CD14-positive monocyte (primary cell): ENCODE results near the gene CCDC32. TPM values are rescaled to one million over a fixed set of nuclear protein-coding genes. Genes with fewer than 3 reads are reported as not detected.
"Not testable (repeated sequence)": the region's sequence is repeated elsewhere in the genome, so short reads cannot be mapped to it uniquely, and the experiment has no call there.

ENCODE experiments used
- DNase-seq, 3 donors: peaks; one replicate each; pipeline ENCODE4 v3.0.0-alpha.2; 2011 to 2022
- H2AFZ ChIP-seq: 2 replicates; pipeline ENCODE4 v1.6.0; 2012; ENCODE audit warnings: mild to moderate bottlenecking, low read depth, low read length, inconsistent platforms; ENCODE audit not compliant: insufficient read depth, poor library complexity, severe bottlenecking
- H3K27ac ChIP-seq, 2 donors: 1 replicate in 1 of 2; 2 replicates in 1 of 2; pipeline ENCODE4 v1.5.1; 2012 to 2013; ENCODE audit warnings: low read length in 2 of 2, control low read depth in 1 of 2, inconsistent platforms in 1 of 2, low read depth in 1 of 2, mild to moderate bottlenecking in 1 of 2
- H3K27me3 ChIP-seq, 2 donors: one replicate each; pipeline versions ENCODE4 v1.6.0 to v1.6.1; 2011 to 2013; ENCODE audit warnings: low read length in 2 of 2; ENCODE audit not compliant: control insufficient read depth in 2 of 2, insufficient read depth in 2 of 2
- H3K36me3 ChIP-seq, 2 donors: replicated peaks in 1 of 2; 1 replicate in 1 of 2; 2 replicates in 1 of 2; pipeline versions ENCODE4 v1.5.1 to v1.6.1; 2012 to 2013; ENCODE audit warnings: low read length in 2 of 2, control low read depth in 1 of 2, inconsistent platforms in 1 of 2, mild to moderate bottlenecking in 1 of 2; ENCODE audit not compliant: insufficient read depth in 2 of 2, control insufficient read depth in 1 of 2
- H3K4me1 ChIP-seq, 2 donors: 1 replicate in 1 of 2; 2 replicates in 1 of 2; pipeline versions ENCODE4 v1.5.1 to v1.6.1; 2012 to 2013; ENCODE audit warnings: low read length in 2 of 2, control low read depth in 1 of 2, inconsistent platforms in 1 of 2, mild to moderate bottlenecking in 1 of 2, moderate library complexity in 1 of 2; ENCODE audit not compliant: insufficient read depth in 2 of 2, control insufficient read depth in 1 of 2
- H3K4me2 ChIP-seq: replicated peaks from 2 replicates; pipeline ENCODE3; 2012; ENCODE audit warnings: low read length, moderate library complexity, mild to moderate bottlenecking; ENCODE audit not compliant: poor library complexity, severe bottlenecking; ENCODE audit errors: extremely low read depth
- H3K4me3 ChIP-seq, 3 experiments: fragments of 200-600 bp in 1 of 3; sonication (generic) in 1 of 3; replicated peaks in 1 of 3; 1 replicate in 2 of 3; 2 replicates in 1 of 3; pipeline ENCODE4 v1.5.1; 2011 to 2013; ENCODE audit warnings: low read length in 3 of 3, mild to moderate bottlenecking in 3 of 3, control low read depth in 2 of 3, low read depth in 2 of 3, inconsistent platforms in 1 of 3, moderate library complexity in 1 of 3
- H3K79me2 ChIP-seq: 2 replicates; pipeline ENCODE4 v1.6.0; 2012; ENCODE audit warnings: mild to moderate bottlenecking, control low read depth, inconsistent platforms, low read length, moderate library complexity; ENCODE audit not compliant: insufficient read depth
- H3K9ac ChIP-seq: 2 replicates; pipeline ENCODE4 v1.6.0; 2017; ENCODE audit warnings: low read length, mild to moderate bottlenecking; ENCODE audit not compliant: insufficient read depth, poor library complexity, severe bottlenecking
- H3K9me3 ChIP-seq, 2 donors: replicated peaks in 1 of 2; 1 replicate in 1 of 2; 2 replicates in 1 of 2; pipeline versions ENCODE4 v1.5.1 to v1.6.1; 2012 to 2013; ENCODE audit warnings: low read length in 2 of 2, control low read depth in 1 of 2; ENCODE audit not compliant: control insufficient read depth in 1 of 2, insufficient read depth in 1 of 2
- H4K20me1 ChIP-seq: 2 replicates; pipeline ENCODE4 v1.6.0; 2012; ENCODE audit warnings: mild to moderate bottlenecking, low read length, control low read depth, moderate library complexity; ENCODE audit not compliant: insufficient read depth
- H3K27ac Mint-ChIP-seq, 7 donors: one replicate each; pipeline ENCODE4 v1.8.0; 2020; ENCODE audit warnings: mild to moderate bottlenecking in 7 of 7, mixed read lengths in 7 of 7, moderate library complexity in 6 of 7, inconsistent platforms in 2 of 7
- H3K27me3 Mint-ChIP-seq, 3 donors: one replicate each; pipeline ENCODE4 v1.8.0; 2021 to 2022; ENCODE audit warnings: low read depth in 3 of 3, mild to moderate bottlenecking in 3 of 3, mixed read lengths in 3 of 3, moderate library complexity in 3 of 3, inconsistent platforms in 1 of 3
- H3K36me3 Mint-ChIP-seq, 2 donors: one replicate each; pipeline ENCODE4 v1.8.0; 2020; ENCODE audit warnings: mixed read lengths in 2 of 2, inconsistent platforms in 1 of 2, mild to moderate bottlenecking in 1 of 2
- H3K4me1 Mint-ChIP-seq: one replicate; pipeline ENCODE4 v1.8.0; 2020; ENCODE audit warnings: mild to moderate bottlenecking, mixed read lengths
- H3K4me3 Mint-ChIP-seq, 2 donors: one replicate each; pipeline ENCODE4 v1.8.0; 2020; ENCODE audit warnings: mild to moderate bottlenecking in 2 of 2, mixed read lengths in 2 of 2, moderate library complexity in 1 of 2
- H3K9me3 Mint-ChIP-seq, 7 donors: one replicate each; pipeline ENCODE4 v1.8.0; 2020 to 2022; ENCODE audit warnings: mixed read lengths in 7 of 7, mild to moderate bottlenecking in 6 of 7, moderate library complexity in 6 of 7, inconsistent platforms in 2 of 7
- WGBS: methylation state at CpG from one replicate; pipeline ENCODE4 v1.1.5; 2013; ENCODE audit warnings: missing lambda C conversion rate; ENCODE audit not compliant: insufficient coverage; 5-methylcytosine and 5-hydroxymethylcytosine counted together
- intact Hi-C, 2 donors: fragments of 100-400 bp; cut with micrococcal nuclease; formaldehyde crosslinking; loops; one replicate each; pipeline versions ENCODE4 v1.15.0 to v1.15.1; 2023
- polyA plus RNA-seq, 3 donors: library from polyadenylated mRNA; depleted of rRNA in 1 of 3; unstranded in 2 of 3; stranded (reverse) in 1 of 3; fragments of 300-500 nt in 2 of 3; fragments of >200 nt in 1 of 3; fragmentation: Illumina TruSeq in 2 of 3; gene quantifications; 1 replicate in 2 of 3; 2 replicates in 1 of 3; pipeline ENCODE4 v1.2.3, GENCODE V29; 2012 to 2021
- TF ChIP-seq, protein P1 (sequence below): fragments of 200-600 bp; IDR thresholded peaks from one replicate; pipeline ENCODE4 v1.8.0; 2022; ENCODE audit warnings: antibody characterized with exemption, mild to moderate bottlenecking

The CCDC32 gene
- polyA plus RNA-seq, 3 donors = 7.5 to 37.3 (median 30.8) TPM

DNA sequence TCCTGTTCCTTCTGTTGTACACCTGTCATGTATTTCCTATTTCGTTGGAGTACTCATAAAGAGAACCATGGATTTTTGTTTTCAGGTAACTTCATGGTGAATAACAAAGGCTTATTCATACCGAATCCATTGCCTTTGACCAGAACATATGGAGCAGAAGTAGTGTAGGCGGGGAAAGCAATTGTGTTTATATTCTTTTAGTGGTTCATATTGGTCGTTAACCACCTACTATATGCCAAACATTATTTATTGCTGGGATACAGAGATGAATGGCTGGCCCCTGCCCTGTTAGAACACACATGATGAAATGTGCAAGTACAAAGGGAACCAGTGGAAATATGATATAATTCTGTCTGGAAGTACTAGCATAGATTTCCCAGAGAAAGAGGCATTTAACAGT lies 14.1 kb upstream of the CCDC32 start:
- Histone ChIP-seq H3K4me2 (no peak overlapping the region), H3K4me3 (no peak overlapping the region), H3K4me1 (no peaks in the 10 kb centered on the region), H3K9ac (no peak overlapping the region), H3K79me2 (no peaks in the 10 kb centered on the region), H3K9me3 (peaks cover 0 to 5% of the 10 kb centered on the region in 2 donors), H3K27me3 (no peaks in the 10 kb centered on the region), H4K20me1 (no peaks in the 10 kb centered on the region), H2AFZ (no peak overlapping the region), H3K36me3 (peaks cover 7 to 16% of the 10 kb centered on the region in 2 donors), H3K27ac (no peak overlapping the region)
- H3K36me3 Mint-ChIP-seq = peaks cover 8 to 18% of the 10 kb centered on the region in 2 donors
- H3K4me3 Mint-ChIP-seq = no peak overlapping the region
- TF ChIP-seq, protein P1, sequence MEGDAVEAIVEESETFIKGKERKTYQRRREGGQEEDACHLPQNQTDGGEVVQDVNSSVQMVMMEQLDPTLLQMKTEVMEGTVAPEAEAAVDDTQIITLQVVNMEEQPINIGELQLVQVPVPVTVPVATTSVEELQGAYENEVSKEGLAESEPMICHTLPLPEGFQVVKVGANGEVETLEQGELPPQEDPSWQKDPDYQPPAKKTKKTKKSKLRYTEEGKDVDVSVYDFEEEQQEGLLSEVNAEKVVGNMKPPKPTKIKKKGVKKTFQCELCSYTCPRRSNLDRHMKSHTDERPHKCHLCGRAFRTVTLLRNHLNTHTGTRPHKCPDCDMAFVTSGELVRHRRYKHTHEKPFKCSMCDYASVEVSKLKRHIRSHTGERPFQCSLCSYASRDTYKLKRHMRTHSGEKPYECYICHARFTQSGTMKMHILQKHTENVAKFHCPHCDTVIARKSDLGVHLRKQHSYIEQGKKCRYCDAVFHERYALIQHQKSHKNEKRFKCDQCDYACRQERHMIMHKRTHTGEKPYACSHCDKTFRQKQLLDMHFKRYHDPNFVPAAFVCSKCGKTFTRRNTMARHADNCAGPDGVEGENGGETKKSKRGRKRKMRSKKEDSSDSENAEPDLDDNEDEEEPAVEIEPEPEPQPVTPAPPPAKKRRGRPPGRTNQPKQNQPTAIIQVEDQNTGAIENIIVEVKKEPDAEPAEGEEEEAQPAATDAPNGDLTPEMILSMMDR = no peak
- H3K9me3 Mint-ChIP-seq = peaks cover 2 to 16% (median 9%) of the 10 kb centered on the region in 7 donors
- peaks cover 3% of the 10 kb centered on the region for H3K4me1 Mint-ChIP-seq
- no CpG with 5 or more reads among the region's 4 CpGs for WGBS
- DNase-seq = no peak
- H3K27ac Mint-ChIP-seq = peak overlapping the region in 1 of 7 donors; percentile 47
- peaks cover 0 to 4% (median 2%) of the 10 kb centered on the region in 3 donors for H3K27me3 Mint-ChIP-seq
- intact Hi-C loops = no loop called here

DNA sequence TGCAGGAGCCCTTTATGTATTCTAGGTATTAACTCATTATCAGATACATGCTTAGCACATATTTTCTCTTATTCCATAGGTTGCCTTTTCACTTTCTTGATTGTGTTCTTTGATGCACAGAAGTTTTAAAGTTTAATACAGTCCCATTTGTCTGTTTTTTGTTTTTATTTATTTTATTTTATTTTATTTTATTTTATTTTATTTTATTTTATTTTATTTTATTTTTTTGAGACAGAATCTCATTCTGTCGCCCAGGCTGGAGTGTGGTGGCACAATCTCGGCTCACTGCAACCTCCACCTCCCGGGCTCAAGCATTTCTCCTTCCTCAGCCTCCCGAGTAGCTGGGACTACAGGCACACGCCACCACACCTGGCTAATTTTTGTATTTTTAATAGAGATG lies 12.1 kb upstream of the CCDC32 start:
- H3K36me3 Mint-ChIP-seq = peaks cover 19 to 37% of the 10 kb centered on the region in 2 donors
- H3K4me3 ChIP-seq, H3K79me2 ChIP-seq, H3K27ac ChIP-seq, intact Hi-C loops, H3K4me1 ChIP-seq, H3K27me3 Mint-ChIP-seq, H3K9me3 ChIP-seq, H3K4me2 ChIP-seq, H3K4me1 Mint-ChIP-seq, DNase-seq, H3K9ac ChIP-seq, H4K20me1 ChIP-seq, H3K4me3 Mint-ChIP-seq, H3K27me3 ChIP-seq, H3K27ac Mint-ChIP-seq, H2AFZ ChIP-seq: not testable (repeated sequence)
- peaks cover 2 to 16% (median 6%) of the 10 kb centered on the region in 7 donors for H3K9me3 Mint-ChIP-seq
- H3K36me3 ChIP-seq = peaks cover 15 to 26% of the 10 kb centered on the region in 2 donors
- no CpG with 5 or more reads among the region's 5 CpGs for WGBS
